22Rv1 (cell line): ENCODE data around the gene EGFR.
"Not testable (repeated sequence)": the region's sequence is repeated elsewhere in the genome, so short reads cannot be mapped to it uniquely, and the experiment has no call there.

Experiments
- H3K27ac ChIP-seq: fragments of 450-650 bp; 2 replicates; pipeline ENCODE4 v1.5.1; 2017
- ZFX ChIP-seq: fragments of 450-650 bp; IDR thresholded peaks from 2 replicates; pipeline ENCODE4 v1.6.1; 2017; ENCODE audit warnings: antibody characterized with exemption, borderline replicate concordance
- TF ChIP-seq, protein P1 (sequence below): fragments of 450-650 bp; IDR thresholded peaks from 2 replicates; pipeline ENCODE4 v1.5.1; 2017; ENCODE audit warnings: mild to moderate bottlenecking

The EGFR gene

DNA sequence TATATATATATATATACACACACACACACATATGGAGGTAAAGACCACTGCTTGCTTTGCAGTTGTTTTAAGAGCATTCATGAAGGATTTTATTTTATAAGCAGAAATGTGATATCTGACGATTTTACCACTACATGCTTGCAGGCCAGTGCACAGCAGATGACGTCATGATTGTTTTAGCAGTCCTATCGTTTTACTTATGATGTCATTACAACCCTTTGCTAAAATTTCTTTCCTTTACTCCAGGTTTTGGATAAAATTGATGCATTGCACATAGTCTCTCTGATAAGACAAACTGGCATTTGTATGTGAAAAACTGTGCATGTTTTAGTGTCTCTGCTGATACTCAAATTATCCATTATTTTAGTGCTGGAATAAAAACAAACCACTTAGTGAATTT is 9.2 kb downstream of the EGFR start:
- TF ChIP-seq, protein P1, sequence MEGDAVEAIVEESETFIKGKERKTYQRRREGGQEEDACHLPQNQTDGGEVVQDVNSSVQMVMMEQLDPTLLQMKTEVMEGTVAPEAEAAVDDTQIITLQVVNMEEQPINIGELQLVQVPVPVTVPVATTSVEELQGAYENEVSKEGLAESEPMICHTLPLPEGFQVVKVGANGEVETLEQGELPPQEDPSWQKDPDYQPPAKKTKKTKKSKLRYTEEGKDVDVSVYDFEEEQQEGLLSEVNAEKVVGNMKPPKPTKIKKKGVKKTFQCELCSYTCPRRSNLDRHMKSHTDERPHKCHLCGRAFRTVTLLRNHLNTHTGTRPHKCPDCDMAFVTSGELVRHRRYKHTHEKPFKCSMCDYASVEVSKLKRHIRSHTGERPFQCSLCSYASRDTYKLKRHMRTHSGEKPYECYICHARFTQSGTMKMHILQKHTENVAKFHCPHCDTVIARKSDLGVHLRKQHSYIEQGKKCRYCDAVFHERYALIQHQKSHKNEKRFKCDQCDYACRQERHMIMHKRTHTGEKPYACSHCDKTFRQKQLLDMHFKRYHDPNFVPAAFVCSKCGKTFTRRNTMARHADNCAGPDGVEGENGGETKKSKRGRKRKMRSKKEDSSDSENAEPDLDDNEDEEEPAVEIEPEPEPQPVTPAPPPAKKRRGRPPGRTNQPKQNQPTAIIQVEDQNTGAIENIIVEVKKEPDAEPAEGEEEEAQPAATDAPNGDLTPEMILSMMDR, result no peak
- no peak for TF ChIP-seq ZFX
- no peak overlapping the region for H3K27ac ChIP-seq

DNA sequence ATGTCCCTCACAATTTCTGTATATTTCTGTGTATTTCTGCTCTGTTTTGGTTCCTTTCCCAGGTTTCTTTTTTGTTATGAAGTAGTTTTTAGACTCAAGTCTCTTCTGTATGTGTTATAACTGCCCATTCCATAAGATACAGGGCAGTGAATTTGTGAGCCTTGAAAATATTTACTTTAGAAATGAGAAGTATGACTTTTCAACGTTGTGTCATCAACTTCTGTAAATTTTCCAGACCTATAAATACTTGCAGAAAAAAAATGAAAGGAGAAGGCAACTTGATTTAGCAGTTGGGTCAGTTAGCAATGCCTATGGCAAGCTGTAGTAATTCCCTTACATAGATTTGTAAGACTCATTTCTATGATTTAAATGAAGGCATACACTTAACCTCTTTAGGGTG is 11.5 kb downstream of the EGFR start:
- no peak overlapping the region for H3K27ac ChIP-seq
- TF ChIP-seq, protein P1, result no peak
- TF ChIP-seq ZFX, result no peak

DNA sequence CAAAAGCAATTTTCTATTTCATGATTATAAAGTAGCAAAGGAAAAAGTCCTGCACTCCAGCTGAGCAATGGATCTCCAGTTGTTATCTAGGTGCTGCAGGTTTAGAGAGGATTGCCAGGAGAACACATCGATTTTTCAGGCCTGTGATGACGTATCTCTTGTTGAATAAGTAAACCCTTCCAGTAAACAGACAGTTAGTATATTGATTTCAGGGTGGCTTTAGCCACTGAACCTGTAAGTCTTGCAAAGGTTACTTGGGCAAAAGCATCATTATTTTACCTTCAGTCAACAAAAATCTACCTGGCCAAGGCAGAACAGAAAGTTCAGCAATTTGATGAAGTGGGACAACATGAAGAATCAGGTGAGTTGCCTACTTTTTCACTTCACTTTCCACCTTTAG is 12.3 kb downstream of the EGFR start:
- H3K27ac ChIP-seq, result no peak overlapping the region
- TF ChIP-seq, protein P1, result no peak

DNA sequence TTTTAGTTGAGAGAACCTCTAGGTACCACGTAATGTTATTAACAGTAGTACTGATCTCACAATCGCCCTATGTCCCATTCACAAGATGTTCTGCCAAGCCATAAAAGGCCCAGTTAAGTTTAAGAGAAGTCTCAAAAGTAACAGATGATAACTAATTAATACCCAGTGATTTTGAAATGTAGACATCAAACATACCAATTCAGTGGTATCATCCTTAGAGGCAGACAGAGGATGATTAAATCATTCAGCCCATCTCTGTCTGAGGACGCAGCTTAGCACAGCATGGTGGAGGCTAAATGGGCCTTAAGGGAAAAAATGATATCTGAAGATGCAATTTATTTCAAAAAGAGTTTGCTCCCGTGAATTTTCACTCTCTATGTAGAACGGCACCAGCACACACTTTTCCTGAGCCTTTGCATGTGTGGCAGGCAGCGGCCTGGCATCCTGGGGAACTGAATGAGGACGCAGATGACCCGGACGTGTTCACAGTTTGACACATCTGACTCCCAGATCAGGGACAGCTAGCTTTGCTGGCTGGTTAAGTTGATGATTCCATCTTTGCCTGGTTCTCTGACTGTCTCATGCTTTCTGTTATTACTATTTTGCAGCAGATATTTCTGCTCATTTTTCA is 13.4 kb downstream of the EGFR start:
- H3K27ac ChIP-seq, result no peak overlapping the region
- TF ChIP-seq, protein P1, result no peak
- TF ChIP-seq ZFX, result no peak

DNA sequence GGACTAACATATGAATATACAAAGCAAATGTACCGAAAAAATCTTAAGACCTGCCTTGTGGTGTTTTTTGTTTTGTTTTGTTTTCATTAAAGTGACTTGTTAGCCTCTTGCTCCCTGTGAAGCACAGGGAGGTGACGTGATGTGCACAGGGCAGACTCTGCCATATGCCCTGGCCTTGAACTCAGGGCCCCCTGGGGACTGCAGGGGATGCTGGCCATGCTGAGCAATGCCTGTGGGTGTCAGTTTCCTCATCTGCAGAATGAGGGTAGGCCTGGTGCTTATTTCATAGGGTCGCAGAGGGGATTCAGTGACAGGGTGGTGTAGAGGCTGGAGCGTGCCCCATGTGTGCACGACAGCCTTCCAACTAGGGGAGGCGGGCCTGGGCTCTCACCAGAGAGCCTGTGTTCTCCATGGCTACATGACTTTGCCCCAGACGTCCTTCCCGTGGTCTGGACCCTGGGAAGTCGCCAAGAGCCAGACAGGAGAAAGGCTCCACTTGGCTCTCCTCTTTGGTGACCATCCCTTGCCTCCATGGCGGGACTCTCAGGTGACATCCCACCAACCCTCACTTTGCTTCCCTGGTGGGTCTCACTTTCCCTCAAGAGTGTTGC is 14.5 kb downstream of the EGFR start:
- no peak for TF ChIP-seq ZFX
- TF ChIP-seq, protein P1, result no peak
- no peak overlapping the region for H3K27ac ChIP-seq

DNA sequence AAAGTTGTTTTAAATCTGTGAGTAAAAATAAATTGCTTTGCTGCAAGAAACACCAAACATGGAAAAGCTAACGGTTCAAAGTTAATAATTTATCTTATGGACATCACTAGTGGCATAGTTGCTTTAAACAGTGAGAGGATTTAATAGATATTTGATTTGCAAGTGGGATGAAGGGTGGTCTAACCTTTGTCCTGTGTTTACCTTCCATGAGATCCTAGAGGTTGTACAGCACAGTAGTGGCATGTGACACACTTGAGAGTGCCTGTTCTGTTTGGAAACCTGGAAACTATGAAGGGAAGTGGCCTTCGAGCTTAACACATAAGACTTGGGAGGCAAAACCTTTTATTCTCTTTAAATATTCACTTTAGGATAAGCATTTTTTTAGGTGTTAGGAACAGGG is 16.0 kb downstream of the EGFR start:
- no peak overlapping the region for H3K27ac ChIP-seq
- TF ChIP-seq, protein P1, result no peak
- TF ChIP-seq ZFX, result no peak

DNA sequence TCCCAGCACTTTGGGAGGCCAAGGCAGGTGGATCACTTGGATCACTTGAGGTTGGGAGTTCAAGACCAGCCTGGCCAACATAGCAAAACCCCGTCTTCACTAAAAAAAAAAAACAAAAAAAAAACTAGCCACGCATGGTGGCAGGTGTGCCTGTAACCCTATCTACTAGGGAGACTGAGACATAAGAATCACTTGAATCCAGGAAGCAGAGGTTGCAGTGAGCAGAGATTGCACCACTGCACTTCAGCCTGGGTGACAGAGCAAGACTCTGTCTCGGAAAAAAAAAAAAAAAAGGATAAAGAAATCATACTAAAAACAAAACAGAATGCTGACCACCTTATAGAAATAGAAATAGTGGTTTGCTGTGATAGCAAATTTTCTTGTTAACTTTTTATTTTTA is 16.6 kb downstream of the EGFR start:
- not testable (repeated sequence) for H3K27ac ChIP-seq
